HG03457 (cell line): Measurements from ENCODE around the gene PRMT7.

Experiments
- ATAC-seq: cut with Tn5 transposase; IDR thresholded peaks from one replicate; pipeline ENCODE4 v1.9.1; 2021; ENCODE audit warnings: moderate number of reproducible peaks; ENCODE audit not compliant: unreplicated experiment

Gene PRMT7

DNA sequence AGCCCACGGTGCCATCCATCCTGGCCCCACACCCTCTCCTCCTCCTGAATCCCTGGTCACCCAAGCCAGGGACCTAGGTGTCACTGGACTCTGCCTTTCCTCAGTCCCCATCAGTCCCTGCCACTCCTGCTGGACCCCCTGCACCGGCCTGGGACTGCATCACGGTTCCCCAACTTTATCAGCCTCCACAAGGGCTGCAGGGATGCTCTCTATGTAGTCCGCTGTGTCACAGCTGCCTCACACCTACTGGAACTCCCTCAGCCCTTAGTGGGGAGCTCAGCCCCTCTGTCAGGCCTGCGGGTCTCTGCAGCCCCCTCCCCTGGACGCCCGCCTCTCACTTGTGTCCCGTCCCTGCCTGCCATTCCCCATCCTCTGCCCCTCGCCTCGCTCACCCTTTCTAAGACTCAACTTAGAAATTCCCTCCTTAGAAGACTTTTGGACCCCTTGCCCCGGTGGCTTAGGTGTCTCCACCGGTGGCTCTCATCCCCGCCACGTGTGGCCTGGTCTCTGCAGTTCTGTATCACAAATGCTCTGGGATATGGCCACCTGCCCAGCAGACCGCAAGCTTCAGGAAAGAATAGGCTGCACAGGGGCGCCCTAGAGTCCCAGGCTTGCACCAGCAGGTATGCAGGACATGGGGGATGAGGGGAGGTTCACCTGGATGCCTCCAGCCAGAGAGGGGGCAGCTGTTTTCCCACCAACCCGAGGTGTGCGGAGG is 62.9 kb downstream of the PRMT7 start:
- ATAC-seq = no peak

DNA sequence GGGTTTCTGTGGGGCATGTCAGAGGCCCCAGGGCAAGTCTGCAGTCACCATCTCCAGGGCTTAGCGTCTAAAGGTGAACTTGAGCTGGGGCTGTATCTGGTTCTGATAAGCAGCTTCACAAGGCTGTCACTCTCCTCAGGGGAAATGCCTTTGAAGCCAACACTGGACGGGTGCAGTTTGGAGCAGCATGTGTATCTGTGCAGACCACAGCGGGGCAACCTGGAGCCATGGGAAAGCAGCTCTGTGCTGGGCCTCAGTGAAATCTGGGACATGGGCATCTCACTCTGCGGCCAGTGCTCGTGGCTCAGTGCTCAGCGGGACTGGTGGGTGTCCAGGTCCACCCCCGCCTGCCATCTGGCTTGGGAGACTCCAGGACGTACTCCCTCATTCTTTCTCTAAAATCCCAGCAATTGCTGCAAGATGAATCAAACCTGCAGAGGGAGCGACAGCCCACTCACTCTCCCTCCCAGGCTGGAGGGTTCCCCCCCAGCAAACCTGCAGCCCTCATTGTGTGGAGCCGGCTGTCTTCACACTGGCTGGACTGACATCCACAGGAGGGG is 63.5 kb downstream of the PRMT7 start:
- no peak for ATAC-seq

DNA sequence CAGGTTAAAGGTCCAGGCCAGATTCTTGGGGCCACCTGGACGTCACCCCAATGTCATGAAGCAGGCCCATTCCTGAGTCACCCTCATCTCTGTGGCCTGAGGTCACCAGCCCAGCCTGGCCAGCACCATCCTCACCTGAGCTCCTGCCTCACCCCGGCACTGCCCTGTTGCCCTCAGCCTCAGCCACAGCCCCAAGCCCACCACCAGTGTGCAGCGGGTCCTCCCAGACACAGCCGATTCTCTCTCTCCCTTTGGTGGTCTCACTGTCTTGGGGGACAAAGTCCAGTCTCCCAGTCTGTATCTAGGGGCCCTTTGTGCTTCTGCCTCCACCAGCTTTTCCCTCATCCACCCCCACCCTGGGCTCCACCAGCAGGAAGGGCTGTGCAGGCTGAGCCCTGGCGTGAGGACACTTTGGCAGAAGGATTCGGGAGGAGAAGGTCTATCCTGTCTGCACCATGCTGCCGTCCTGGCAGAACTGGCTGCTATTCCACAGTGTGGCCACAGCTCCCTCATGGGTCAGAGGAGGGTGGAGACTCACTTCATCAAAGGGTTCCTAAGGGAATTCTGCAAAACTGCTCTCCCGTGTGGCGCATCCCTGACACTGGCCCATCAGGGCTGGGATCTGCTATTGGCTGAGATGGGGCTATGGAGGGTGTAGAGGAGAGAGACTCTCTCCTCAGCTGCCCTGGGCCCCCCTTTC is 64.3 kb downstream of the PRMT7 start:
- no peak for ATAC-seq

DNA sequence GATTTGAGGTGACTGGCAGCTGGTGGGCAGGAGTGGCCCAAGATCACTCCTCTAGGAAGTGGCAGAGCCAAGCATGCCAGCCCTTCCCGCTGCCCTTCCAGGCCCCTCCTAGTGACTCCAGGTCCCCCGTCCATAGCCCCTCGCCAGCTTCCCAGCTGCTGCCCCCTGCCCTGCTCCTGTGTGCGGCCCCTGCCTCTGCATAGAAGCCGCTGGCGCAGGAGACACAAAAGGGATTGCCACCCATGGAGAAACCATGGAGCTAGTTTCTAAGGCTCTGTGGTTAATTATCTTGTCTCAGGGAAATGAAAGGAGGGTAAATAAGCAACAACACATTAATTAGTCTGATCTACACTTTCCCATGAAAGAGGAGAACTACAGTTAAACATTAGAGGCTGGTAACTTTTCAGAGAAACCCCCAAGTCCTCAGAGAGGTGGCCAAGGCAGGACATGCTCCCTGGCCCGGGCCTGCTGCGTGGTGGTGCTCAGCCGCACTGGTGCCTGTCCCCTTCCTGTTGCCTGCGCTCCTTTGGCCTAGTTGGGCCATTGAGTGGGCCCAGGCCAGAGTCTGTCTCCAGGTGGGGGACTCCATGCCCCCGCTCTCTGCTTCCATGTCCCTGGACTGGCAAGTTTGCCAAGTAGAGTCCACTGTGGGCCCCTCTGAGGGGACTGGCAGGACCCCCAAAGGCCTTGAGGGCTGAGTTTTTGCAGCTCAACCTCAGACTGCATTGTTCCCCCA is 65.2 kb downstream of the PRMT7 start:
- ATAC-seq = no peak

DNA sequence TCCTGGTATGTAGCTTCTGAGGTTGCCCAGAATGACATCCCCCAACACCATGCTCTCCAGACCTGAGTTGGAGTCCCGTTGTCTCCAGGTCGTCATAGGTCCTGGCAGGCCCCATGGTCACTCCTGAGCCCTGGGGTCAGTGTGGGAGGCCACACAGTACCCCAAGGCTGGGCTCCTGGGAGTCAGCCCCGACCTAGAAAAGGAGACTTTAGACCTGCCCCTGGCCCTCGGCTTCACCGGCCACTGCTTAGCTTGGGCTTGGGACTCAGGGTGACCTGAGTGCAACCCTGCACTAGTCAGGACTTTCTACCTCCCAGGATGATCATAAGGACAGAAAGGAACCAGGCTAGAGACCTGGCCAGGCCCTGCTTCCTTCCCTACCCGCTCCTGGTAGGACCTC is 65.8 kb downstream of the PRMT7 start:
- no peak for ATAC-seq

DNA sequence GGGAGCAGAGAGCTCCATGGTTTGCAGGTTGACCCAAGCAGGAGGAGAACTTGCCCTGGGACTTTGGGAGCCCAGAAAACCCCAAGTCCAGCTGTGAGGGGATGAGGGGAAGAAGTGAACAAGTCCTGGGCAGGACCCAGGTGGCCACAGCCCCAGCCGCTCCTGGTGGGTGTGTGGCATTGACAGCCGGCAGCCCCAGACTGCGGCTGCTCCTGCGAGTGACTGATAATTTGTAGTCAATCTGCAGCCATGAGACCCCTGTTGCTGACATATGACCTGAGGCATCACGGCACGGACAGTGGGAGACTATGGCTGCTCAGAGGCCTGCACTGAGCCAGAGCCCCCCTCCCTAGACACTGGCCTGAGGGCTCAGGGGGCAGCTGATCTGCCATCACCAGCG is 66.4 kb downstream of the PRMT7 start:
- no peak for ATAC-seq

DNA sequence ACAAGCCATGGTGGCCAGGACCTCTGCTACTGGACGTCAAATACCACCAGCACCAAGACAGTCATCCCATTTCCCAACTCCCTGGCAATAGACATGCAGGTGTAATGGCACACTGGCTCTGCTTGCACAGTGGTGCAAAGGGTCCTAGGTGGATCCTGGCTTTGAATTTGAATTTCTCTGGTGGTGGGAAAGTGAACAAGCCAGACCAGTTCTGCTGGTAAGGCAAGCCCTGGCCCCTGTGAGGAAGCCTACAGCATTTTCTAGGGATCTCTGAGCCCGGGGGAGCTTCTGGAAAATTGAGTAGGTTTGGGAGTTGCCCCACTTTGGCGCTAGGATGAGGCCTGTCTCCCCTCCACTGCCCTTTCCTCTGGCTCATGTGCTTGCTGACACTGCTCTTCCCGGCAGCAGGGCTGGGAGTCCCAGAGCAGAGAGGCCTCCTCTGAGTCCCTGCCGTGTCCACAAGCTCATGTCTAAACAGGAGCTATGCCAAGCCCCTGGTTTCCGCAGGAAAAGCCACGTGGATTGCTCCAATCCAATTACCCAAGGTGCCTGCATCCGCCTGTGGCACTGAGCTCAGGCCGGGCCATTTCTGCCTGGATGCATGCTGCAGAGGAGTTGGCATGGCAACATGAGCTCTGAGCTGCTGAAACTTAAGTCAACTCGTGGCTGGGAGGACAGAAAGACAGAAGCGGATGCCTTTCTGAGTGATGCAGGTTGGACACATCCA is 67.0 kb downstream of the PRMT7 start:
- no peak for ATAC-seq

DNA sequence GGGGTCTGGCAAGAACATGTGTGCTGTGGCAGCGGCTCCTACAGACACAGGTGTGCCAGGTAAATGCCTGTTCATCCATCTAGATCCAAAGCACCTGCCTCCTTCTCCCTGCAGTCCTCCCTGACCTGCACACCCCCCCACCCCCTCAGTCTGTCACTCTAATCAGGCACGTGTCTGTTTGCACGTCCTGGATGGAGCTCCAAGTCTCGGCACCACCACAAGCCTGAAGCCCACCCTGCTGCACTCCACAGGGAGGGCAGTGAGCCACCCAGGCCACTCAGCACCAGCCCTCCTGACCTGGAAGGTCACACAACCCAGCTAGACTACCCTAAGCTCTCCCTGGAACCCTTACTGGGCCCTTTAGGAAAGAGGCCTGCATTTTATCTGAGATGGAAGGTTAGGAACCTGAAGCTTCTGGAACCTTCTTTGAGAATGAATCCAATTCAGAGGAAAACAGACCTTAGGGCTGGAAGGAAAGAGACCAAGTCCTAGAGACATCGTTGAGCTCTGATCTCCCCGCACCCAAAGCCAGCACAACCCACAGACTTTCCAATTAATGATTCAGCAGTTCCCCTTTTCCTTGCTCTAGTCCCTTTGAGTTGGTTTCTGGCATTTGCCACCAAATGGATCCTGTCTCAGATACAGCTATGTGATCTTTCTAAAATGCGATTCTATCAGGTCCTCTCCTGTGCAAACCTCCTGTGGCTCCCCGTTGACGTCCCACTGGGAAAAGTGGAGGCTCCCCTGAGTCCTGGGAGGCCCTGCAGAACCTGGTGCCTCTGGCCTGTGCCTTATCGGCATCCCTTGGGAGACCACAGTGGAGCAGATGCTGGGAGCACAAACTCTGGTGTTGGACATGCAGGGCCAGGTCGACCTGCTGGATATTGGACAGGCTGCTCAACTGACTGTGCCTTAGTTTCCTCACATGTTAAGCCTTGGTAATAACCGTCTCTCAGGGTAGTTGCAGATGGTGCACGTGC is 67.9 kb downstream of the PRMT7 start:
- no peak for ATAC-seq

DNA sequence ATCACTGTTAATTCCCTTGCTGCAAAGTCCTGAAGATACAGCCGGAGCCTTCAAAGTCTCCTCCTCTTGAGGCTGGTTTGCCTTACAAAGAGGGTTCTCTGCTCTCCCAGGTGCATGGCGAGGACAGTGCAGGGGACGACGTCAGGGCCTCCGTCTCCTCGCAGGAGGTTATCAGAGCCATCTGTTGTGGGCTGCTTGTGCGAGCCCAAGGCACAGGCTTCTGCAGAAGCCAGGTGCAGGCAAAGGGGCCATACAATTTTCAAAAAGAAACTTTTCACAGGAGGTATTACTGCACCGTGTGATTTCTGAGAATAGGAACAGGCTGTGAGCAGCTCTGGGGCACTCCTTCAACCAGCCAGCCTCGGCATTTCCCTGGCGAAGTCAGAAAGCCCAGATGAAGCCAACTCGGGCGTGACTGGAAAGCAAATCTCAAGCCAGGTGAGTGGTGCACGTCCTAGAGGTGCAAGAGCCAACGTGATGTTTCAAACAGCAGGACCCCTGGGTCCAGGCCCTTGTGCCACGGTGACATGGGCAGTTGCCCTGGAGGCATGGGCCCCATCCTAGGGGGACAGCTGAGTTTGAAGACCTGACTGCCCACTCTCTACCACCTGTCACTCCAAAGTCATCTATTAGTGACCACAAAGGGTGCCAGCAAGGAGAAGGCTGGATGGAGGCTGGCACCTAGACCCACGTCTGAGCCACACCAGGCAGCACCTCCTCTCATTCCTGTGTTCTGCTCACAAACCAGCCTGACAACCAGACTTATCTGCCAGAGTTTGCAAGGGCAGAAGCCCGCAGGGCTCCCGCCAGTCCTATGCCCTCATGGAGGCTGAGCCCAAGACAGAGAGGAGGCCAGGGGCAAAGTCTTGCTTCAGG is 68.9 kb downstream of the PRMT7 start:
- ATAC-seq = no peak

DNA sequence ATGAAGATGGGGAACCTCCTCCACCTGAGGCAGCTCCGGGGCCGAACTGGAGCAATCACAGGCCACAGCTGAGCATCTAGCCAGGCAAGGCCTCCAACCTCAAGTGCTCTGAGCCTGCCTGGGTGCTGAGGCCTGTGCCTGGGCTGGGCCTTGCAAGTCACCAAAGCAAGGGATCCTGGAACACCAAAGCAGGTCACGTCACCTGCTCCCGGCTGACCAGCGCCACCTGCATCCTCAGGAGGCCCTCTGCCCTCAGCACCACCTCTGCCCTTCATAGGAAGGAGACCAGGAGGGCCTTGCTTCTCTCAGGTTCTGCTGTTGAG is 69.5 kb downstream of the PRMT7 start:
- ATAC-seq = no peak

DNA sequence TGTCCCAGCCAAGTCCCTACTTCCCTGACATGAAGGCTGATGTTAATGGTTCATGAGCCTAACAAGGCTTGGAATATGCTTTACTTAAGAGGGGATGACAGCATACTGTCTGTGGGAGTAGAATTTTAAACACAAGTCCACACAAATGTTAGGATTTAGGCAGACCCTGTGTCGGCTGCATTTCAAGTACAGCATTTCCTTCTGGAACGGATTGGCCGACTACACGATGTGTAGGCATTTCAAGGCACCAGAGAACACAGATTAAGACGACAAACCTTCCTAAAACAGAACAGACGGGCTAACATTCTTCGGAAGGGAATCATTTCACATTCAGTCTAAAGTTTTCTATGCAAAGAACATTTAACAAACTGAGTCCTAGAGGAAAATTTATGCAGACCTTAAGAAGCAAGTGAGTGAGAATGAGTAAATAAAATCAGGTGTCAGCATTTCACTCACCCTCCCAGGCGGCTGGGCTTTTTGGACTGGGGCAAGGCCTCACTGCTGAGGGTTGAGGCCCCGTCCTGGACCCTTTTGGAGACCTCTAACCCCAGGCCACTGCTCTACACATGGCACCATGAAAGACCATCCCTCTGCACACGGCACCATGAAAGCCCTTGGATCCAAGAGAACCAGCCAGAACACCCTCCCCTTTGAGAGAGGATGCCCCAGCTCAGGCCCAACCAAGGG is 70.0 kb downstream of the PRMT7 start:
- no peak for ATAC-seq

DNA sequence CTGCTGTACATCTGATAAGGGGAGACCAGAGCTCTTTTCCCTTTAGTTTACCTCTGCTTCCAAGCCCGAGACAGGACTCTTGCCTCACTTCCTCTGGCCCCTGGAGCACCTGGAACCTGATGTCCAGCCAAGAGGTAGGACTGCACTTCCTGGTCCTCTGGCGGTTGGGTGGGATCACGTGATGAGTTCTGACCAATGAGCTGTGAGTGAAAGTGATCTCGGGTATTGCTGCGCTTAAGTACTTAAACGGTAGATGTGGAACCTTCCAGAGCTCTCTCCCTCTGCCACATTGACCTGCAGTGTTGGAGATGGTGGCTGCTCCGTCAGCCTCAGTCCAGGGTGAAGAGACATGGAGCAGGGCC is 70.5 kb downstream of the PRMT7 start:
- ATAC-seq = no peak

DNA sequence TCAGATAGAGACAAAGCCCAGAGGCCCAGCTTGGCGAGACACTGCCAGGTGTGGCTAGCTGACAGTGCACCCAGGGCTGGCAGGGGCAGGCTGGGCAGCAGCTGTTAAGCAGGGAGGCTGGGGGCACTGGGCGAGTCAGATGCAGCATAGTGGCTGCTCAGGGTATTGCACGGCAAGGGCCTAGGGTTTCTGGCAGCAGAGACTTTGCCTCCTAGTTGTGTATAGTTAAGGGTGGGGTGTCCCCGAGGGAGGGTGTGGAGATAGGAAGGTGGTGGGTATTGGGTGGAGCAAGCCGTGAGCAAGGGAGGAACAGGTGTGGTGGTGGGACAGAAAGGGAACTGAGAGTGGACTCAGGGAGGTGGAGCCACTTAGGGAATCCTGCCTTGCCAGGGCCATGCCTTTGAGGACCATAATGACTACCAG is 71.5 kb downstream of the PRMT7 start:
- no peak for ATAC-seq

DNA sequence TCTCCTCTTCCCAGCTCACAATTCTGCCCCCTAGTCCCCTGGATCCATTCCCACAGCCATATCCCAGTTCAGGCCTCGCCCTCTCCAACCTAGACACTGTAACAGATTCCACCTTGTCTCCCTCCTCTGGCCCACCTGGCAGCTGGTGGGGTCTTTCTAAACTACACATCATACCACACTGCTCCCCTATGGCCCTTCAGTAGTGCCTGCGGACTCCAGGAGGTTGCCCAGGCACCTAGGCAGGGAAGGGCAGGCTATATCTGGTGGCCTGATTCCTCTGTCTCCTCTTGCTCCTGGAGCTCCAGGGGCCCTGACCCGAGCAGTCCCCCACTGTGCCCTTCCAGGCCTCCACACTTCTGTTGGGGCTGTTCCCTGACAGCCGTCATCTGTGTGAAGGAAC is 73.0 kb downstream of the PRMT7 start:
- no peak for ATAC-seq

DNA sequence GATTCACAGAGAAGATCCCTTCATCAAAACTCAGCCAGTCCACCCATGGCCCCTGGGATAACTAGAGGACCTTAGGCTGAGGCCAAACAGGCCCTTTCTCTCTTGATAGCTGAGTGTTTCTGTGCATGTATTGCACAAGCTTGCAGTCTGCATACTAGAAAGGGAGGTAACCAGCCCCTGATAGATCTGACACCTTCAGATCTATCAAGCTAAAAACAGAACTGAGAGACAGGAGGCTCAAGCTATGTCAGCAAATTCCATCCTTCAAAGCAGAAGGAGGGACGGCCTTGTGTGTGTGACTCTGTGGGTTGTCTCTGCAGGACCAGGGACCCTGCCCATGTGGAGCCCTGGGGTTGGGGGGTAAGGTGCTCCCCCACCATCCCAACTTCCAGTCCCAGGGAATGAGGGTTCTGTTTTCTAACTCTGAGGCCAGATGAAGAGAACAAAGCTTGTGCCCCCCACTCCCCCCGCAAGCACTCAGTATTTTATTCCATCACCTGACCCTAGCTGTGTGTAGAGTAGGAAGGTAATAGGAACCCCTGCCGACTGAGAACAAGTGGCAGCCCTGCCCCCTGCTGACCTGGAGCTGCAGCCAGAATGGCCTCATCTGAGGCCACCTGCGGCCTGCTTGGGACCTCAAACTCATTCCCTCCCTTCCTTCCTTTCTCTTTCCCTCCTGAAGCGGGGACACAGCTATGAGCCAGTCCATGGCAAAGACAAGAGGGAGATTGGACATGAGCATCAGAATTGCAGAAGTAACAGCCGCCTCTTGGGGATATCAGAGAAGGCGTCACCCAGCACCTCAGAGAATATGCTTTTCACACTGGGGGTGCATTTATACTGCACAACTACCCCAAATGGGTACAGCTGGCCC is 73.7 kb downstream of the PRMT7 start:
- ATAC-seq = no peak

DNA sequence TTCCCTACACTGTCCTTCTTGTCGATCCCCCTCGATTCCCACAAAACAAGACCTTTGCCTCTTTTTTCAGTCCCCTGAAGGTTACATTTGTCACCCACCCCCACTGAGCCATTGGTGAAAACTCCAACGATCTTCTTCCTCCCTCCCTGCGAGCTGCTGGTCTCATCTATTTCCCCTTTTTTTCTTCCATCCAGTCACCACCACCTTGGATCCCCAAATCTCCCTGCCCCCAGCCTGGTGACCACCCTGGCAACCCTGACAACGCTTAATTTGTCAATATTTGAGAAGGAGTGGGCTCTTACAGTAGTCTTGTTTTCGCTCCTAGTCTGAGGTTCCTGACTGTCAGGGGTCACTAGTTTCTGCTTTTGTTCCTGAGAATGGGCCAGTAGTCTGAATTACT is 74.6 kb downstream of the PRMT7 start:
- ATAC-seq = no peak

DNA sequence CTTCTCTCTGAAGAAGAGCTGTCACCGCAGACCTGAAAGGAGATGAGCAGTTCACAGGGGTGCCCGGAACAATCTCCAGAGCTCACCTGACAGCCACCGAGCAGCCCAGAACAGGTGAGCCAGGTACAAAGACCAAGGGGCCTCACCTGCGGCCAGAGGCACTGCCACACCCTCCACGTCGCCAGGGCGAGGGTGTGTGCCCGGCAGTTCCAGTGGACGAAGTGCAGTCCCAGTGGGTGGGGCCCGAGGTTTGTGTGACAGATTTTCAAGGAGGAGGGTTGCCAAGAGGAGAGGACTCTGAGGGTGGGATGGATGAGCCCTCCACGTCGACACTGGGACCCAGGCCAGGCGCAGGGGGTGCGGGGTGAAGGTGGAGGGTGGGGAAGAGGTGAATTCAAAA is 75.8 kb downstream of the PRMT7 start:
- ATAC-seq = no peak

DNA sequence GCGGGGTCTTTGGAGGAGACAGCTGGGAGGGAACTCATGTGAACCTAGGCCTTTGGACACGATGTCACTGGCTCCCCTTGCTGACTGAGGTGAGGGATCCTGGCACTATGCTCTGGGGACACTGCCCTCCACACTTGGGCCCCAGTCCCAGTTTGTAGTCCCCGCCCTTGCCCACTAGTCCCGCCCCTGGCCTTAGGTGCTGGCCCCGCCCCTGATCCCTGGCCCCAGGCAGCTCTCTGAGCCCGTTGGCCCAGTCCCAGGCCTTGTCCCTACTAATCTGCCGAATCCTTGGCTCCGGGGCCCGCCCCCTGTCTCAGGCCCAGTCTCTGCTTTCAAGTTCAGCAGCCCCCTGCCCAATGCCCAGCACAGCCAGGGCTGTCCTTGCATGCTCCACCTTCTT is 76.5 kb downstream of the PRMT7 start:
- no peak for ATAC-seq
